Measurements from ENCODE around the gene MOCOS. TPM values are rescaled to one million over a fixed set of nuclear protein-coding genes. Genes with fewer than 3 reads are reported as not detected.
A peak's percentile ranks its signal among the peaks of the same experiment; 100 is the strongest.

The MOCOS gene
- total and polyA plus RNA-seq, 2 experiments from 2014 or later = 0.27 to 0.60 TPM

DNA sequence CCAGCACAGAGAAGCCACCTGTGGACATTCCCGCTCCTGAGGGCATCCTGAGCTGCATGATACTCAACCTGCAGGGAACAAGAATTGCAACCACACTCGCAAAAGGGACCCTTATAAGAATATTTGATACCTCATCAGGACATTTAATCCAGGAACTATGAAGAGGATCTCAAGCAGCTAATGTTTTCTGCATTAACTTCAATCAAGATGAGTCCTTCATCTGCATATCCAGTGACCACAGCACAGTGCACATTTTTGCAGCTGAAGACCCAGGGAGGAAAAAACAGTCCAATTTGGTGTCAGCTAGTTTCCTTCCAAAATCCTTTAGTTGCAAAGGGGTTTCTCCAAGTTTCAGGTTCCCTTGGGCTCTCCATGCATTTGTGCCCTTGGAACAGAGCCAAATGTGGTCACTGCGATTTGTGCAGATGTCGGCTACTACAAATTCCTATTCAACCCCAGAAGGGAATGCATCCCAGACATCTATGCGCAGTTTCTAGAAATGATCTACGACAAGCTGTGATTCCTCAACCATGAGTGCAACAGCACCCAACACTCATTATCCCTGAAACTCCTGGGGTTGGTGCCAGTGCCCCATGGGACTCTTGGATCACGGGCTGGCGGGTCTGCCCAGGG is 86.9 kb downstream of the MOCOS start:
- no peak for DNase-seq (ENCODE audit: low read depth in 1 of 2, low spot score in 1 of 2)
- H3K4me3 ChIP-seq = no peak overlapping the region

DNA sequence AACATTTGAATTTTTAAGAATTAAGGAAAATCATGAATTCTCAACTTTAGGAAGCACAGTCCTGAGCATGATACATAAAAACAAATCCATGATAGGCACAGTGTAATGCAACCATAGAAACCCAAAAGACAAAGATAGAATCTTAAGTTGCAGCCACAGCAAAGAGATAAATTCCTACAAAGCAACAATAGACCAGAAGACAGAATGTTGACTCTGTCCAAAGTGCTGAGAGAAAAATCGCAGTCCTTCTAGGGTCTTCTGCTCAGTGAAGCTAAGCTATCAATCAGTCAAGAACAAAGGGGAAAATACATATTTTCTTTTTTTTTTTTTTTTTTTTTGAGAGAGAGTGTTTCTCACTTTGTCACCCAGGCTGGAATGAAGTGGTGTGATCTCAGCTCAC is 88.3 kb downstream of the MOCOS start:
- DNase-seq (ENCODE audit: low read depth in 1 of 2, low spot score in 1 of 2) = no peak
- Histone ChIP-seq H3K4me1 (ENCODE audit: low read depth) (no peaks in the 10 kb centered on the region), H3K4me3 (no peak overlapping the region), H3K27me3 (peaks cover 5% of the 10 kb centered on the region), H3K9me3 (ENCODE audit: low read depth) (no peaks in the 10 kb centered on the region), H3K27ac (no peak overlapping the region), H3K36me3 (no peaks in the 10 kb centered on the region)
- TF ChIP-seq, protein P1, sequence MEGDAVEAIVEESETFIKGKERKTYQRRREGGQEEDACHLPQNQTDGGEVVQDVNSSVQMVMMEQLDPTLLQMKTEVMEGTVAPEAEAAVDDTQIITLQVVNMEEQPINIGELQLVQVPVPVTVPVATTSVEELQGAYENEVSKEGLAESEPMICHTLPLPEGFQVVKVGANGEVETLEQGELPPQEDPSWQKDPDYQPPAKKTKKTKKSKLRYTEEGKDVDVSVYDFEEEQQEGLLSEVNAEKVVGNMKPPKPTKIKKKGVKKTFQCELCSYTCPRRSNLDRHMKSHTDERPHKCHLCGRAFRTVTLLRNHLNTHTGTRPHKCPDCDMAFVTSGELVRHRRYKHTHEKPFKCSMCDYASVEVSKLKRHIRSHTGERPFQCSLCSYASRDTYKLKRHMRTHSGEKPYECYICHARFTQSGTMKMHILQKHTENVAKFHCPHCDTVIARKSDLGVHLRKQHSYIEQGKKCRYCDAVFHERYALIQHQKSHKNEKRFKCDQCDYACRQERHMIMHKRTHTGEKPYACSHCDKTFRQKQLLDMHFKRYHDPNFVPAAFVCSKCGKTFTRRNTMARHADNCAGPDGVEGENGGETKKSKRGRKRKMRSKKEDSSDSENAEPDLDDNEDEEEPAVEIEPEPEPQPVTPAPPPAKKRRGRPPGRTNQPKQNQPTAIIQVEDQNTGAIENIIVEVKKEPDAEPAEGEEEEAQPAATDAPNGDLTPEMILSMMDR (IDR thresholded peaks at IDR 0.05; ENCODE audit: low read depth, low read length) = no peak

More for the DNA sequence above, 86.9 kb downstream of the MOCOS start:
- Histone ChIP-seq H3K27ac (no peak overlapping the region), H3K9me3 (ENCODE audit: low read depth) (no peaks in the 10 kb centered on the region), H3K36me3 (no peaks in the 10 kb centered on the region), H3K4me1 (ENCODE audit: low read depth) (no peaks in the 10 kb centered on the region), H3K27me3 (peaks cover 4% of the 10 kb centered on the region)
- TF ChIP-seq, protein P1 (IDR thresholded peaks at IDR 0.05; ENCODE audit: low read depth, low read length) = no peak

DNA sequence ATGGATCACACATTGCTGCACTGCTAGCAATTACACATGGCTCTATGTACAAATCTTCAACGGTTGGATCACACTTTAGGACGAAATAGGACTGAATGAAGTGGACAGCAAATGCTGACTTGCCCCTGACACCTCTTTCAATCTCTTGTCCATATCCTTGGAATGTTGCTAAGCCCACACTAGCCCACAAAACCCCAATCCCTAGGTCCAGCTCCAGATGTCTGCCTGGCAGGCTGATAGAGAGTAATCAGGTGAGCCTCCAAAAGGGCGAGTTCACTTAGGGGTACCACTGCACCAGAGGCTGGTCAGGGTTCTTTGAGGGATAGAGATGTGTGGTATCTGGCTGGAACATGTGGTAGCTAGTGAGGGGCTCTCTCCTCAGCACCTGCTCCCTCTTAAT is 91.7 kb downstream of the MOCOS start:
- no peaks in the 10 kb centered on the region for H3K36me3 ChIP-seq
- no peaks in the 10 kb centered on the region for H3K9me3 ChIP-seq (ENCODE audit: low read depth)
- H3K4me3 ChIP-seq = no peak overlapping the region
- no peak overlapping the region for H3K27ac ChIP-seq
- H3K27me3 ChIP-seq = peaks cover 5% of the 10 kb centered on the region
- no peaks in the 10 kb centered on the region for H3K4me1 ChIP-seq (ENCODE audit: low read depth)
- DNase-seq (ENCODE audit: low read depth in 1 of 2, low spot score in 1 of 2) = no peak
- TF ChIP-seq, protein P1 (IDR thresholded peaks at IDR 0.05; ENCODE audit: low read depth, low read length) = no peak

GRCh38 chr18:36281936-36282335 is 94.6 kb downstream of the MOCOS start:
- TF ChIP-seq, protein P1 (IDR thresholded peaks at IDR 0.05; ENCODE audit: low read depth, low read length) = no peak

DNA sequence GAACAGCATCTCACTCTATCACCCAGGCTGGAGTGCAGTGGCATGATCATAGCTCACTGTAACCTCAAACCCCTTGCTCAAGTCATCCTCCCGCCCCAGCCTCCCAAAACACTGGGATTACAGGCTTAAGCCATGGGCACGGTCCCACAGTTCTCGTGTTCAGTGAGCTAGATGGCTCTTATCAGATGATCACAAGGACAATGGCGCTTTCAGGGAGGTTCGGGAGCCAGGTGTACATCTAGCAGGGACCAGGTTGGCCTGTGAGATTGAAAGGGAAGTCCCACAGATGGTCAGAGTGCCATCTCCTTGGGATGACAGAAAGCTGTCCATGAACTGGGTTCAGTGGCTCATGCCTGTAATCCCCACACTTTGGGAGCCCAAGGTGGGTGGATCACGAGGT is 96.2 kb downstream of the MOCOS start:
- Histone ChIP-seq H3K4me1 (ENCODE audit: low read depth) (no peaks in the 10 kb centered on the region), H3K36me3 (no peaks in the 10 kb centered on the region), H3K4me3 (no peak overlapping the region), H3K27me3 (peaks cover 5% of the 10 kb centered on the region), H3K27ac (no peak overlapping the region), H3K9me3 (ENCODE audit: low read depth) (no peaks in the 10 kb centered on the region)
- TF ChIP-seq, protein P1 (IDR thresholded peaks at IDR 0.05; ENCODE audit: low read depth, low read length) = no peak
- no peak for DNase-seq (ENCODE audit: low read depth in 1 of 2, low spot score in 1 of 2)

More at GRCh38 chr18:36281936-36282335, 94.6 kb downstream of the MOCOS start:
- peak in 1 of 2 donors; percentile 22 for DNase-seq (ENCODE audit: low read depth in 1 of 2, low spot score in 1 of 2)
- H3K4me1 ChIP-seq (ENCODE audit: low read depth) = no peaks in the 10 kb centered on the region
- peaks cover 5% of the 10 kb centered on the region for H3K27me3 ChIP-seq
- no peak overlapping the region for H3K4me3 ChIP-seq
- H3K36me3 ChIP-seq = no peaks in the 10 kb centered on the region
- no peaks in the 10 kb centered on the region for H3K9me3 ChIP-seq (ENCODE audit: low read depth)
- H3K27ac ChIP-seq = no peak overlapping the region
